Nephron (organoid): ENCODE measurements around the gene KRT71.

Source experiments
- H3K27ac Mint-ChIP-seq, 3 experiments: 2 replicates each; pipeline ENCODE4 v1.8.0; 2020; ENCODE audit warnings: mixed read lengths in 3 of 3, mild to moderate bottlenecking in 2 of 3, moderate library complexity in 1 of 3
- H3K27me3 Mint-ChIP-seq: 2 replicates; pipeline ENCODE4 v1.8.0; 2021; ENCODE audit warnings: low read depth, mild to moderate bottlenecking, moderate library complexity, mixed read lengths
- H3K36me3 Mint-ChIP-seq: 2 replicates; pipeline ENCODE4 v1.8.0; 2020; ENCODE audit warnings: low read depth, mixed read lengths
- H3K4me1 Mint-ChIP-seq: 2 replicates; pipeline ENCODE4 v1.8.0; 2020; ENCODE audit warnings: mixed read lengths
- H3K4me3 Mint-ChIP-seq, 3 experiments: 2 replicates each; pipeline ENCODE4 v1.8.0; 2020; ENCODE audit warnings: mild to moderate bottlenecking in 3 of 3, mixed read lengths in 3 of 3, moderate library complexity in 2 of 3
- H3K9me3 Mint-ChIP-seq: 2 replicates; pipeline ENCODE4 v1.8.0; 2020; ENCODE audit warnings: mixed read lengths
- TF ChIP-seq, protein P1 (sequence below), 3 experiments: fragments of 200-600 bp; sonication (generic); IDR thresholded peaks; one replicate each; pipeline ENCODE4 v1.5.0; 2021; ENCODE audit warnings: antibody characterized with exemption in 3 of 3; ENCODE audit not compliant: unreplicated experiment in 3 of 3

Gene KRT71

DNA sequence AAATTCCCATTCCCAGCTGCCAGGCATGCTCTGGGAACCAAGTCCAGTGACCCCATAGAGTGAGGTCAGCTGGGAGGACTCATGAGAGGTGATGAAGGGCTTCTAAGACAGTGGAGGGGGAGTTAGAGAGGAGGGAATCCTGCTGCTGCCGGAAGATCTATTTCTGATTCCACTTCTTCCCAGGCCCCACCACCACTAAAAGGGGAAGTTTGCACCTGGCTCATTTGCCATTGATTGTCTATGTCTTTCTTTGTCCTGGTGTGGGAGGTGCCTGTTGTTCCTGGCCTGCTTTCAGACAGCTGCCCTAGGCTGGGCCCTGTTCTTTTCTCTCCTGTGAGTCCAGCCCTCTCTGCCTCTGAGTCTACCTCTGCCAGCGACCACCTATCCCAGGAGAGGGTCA, 56.9 kb downstream of the KRT71 start:
- Mint-ChIP-seq H3K36me3 (no peaks in the 10 kb centered on the region), H3K27ac (peak overlapping the region in 1 of 3 experiments; percentile 11), H3K4me1 (peaks cover 19% of the 10 kb centered on the region), H3K9me3 (peaks cover 6% of the 10 kb centered on the region), H3K4me3 (no peak overlapping the region), H3K27me3 (peaks cover 25% of the 10 kb centered on the region)
- TF ChIP-seq, protein P1, sequence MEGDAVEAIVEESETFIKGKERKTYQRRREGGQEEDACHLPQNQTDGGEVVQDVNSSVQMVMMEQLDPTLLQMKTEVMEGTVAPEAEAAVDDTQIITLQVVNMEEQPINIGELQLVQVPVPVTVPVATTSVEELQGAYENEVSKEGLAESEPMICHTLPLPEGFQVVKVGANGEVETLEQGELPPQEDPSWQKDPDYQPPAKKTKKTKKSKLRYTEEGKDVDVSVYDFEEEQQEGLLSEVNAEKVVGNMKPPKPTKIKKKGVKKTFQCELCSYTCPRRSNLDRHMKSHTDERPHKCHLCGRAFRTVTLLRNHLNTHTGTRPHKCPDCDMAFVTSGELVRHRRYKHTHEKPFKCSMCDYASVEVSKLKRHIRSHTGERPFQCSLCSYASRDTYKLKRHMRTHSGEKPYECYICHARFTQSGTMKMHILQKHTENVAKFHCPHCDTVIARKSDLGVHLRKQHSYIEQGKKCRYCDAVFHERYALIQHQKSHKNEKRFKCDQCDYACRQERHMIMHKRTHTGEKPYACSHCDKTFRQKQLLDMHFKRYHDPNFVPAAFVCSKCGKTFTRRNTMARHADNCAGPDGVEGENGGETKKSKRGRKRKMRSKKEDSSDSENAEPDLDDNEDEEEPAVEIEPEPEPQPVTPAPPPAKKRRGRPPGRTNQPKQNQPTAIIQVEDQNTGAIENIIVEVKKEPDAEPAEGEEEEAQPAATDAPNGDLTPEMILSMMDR (IDR thresholded peaks at IDR 0.05; ENCODE audit: unreplicated experiment in 3 of 3) = no peak

DNA sequence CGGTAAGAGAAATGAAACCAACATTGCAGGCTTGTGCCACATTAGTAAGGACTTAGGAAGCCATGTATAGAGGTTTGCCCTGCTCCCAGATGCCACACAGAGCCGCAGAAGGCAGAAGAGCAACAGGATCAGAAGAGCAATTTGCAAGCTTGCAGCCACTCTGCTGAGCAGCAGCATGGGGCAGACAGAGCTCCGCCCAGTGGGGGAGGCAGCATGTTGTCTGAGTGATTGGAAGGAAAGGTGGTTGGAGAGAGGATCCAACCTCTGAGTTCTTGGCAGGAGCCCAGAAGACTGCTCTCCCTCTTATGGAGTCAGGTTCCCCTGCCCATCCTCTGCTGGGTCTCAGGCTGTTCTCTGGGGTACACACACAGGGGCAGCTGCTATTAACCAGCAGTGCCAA, 57.6 kb downstream of the KRT71 start:
- Mint-ChIP-seq H3K27ac (no peak overlapping the region), H3K9me3 (peaks cover 3% of the 10 kb centered on the region), H3K27me3 (peaks cover 25% of the 10 kb centered on the region), H3K4me1 (peaks cover 19% of the 10 kb centered on the region), H3K36me3 (no peaks in the 10 kb centered on the region), H3K4me3 (no peak overlapping the region)
- TF ChIP-seq, protein P1 (IDR thresholded peaks at IDR 0.05; ENCODE audit: unreplicated experiment in 3 of 3) = no peak

GRCh38 chr12:52494518-52494917, 58.4 kb downstream of the KRT71 start:
- Mint-ChIP-seq H3K9me3 (no peaks in the 10 kb centered on the region), H3K27ac (no peak overlapping the region), H3K27me3 (peaks cover 25% of the 10 kb centered on the region), H3K4me1 (peaks cover 19% of the 10 kb centered on the region), H3K36me3 (no peaks in the 10 kb centered on the region), H3K4me3 (no peak overlapping the region)
- TF ChIP-seq, protein P1 (IDR thresholded peaks at IDR 0.05; ENCODE audit: unreplicated experiment in 3 of 3) = no peak

DNA sequence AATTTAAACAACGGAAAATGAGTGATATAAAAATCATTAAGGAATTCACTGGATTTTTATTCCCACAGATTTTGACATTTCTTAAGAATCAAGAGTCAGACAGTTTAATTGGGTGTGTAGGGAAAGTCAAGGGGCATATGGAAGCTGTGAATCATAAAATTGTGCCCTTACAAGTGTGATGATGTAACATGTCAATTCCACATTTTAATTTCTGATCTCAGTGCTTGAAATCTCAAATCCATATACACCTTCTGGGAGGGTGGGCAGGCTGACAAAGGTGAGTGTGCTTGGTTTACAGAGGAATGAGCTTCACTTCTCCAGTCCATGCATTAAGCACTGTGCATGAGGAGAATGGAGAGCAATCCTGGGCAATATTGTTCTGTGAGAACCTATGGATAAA, 58.8 kb downstream of the KRT71 start:
- Mint-ChIP-seq H3K27me3 (peaks cover 26% of the 10 kb centered on the region), H3K27ac (no peak overlapping the region), H3K4me3 (no peak overlapping the region), H3K36me3 (no peaks in the 10 kb centered on the region), H3K9me3 (no peaks in the 10 kb centered on the region), H3K4me1 (peaks cover 19% of the 10 kb centered on the region)
- TF ChIP-seq, protein P1 (IDR thresholded peaks at IDR 0.05; ENCODE audit: unreplicated experiment in 3 of 3) = no peak
